BLaER1 (cell line): Measurements from ENCODE around the gene PLS3.

Experiments
- H3K27ac ChIP-seq: shearing (Covaris generic); formaldehyde crosslinking; 2 replicates; pipeline ENCODE4 v1.8.1; 2022
- H3K27me3 ChIP-seq: shearing (Covaris generic); formaldehyde crosslinking; 2 replicates; pipeline ENCODE4 v1.8.1; 2022
- H3K36me3 ChIP-seq: shearing (Covaris generic); formaldehyde crosslinking; 2 replicates; pipeline ENCODE4 v1.8.1; 2022
- H3K4me1 ChIP-seq: shearing (Covaris generic); formaldehyde crosslinking; 2 replicates; pipeline ENCODE4 v1.8.1; 2022
- H3K4me2 ChIP-seq: shearing (Covaris generic); formaldehyde crosslinking; 2 replicates; pipeline ENCODE4 v1.8.1; 2022
- H3K4me3 ChIP-seq: shearing (Covaris generic); formaldehyde crosslinking; 2 replicates; pipeline ENCODE4 v1.8.1; 2022
- H3K9ac ChIP-seq: shearing (Covaris generic); formaldehyde crosslinking; 2 replicates; pipeline ENCODE4 v1.8.1; 2022
- H3K9me3 ChIP-seq: shearing (Covaris generic); formaldehyde crosslinking; 2 replicates; pipeline ENCODE4 v1.8.1; 2022
- H4K20me1 ChIP-seq: shearing (Covaris generic); formaldehyde crosslinking; 2 replicates; pipeline ENCODE4 v1.8.1; 2022
- Cebpa-rat ChIP-seq: shearing (Covaris generic); IDR thresholded peaks from 2 replicates; pipeline ENCODE4 v1.8.1; 2022

PLS3 gene

DNA sequence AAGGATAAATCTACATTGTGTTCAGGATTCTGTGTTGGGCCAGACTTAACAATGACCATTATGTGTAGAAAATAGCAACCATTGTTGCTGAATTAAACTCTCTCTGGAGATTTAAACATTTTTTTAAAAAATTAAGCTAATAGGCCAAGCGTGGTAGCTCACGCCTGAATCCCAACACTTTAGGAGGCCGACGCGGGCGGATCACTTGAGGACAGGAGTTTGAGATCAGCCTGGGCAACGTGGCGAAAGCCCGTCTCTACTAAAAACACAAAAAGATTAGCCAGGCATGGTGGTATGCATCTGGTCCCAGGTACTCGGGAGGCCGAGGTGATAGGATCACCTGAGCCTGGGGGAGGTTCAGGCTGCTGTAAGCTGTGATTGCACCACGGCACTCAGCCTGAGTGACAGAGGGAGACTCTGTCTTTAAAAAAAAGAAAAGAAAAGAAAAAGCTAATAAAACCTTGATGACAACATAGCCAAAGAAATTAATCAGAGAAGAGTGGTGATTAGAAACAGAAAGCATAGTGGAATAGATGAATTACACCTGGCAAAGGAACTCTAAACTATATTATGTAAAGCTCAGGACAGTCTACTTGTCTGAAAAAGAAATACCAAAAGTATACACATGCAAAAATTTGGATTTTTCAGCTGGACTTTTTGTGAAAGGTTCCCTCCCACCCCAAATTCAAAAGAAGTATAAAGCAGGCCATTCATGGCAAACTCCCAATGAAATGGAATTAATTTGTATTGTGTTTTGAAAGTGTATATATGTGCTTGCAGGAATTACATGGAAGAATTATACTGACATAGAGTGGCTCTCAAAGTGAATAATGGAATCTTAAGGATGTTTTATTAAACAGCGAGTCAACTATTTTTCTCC lies 21.9 kb downstream of the PLS3 start:
- TF ChIP-seq Cebpa-rat: no peak
- Histone ChIP-seq H3K36me3 (peaks cover 5% of the 10 kb centered on the region; the same call in 1 of the 2 replicates), H3K27ac (peak overlapping the region; percentile 12; the same call in 1 of the 2 replicates), H3K9ac (no peak overlapping the region), H3K9me3 (no peaks in the 10 kb centered on the region), H3K4me3 (no peak overlapping the region), H3K4me2 (peak overlapping the region; percentile 42), H3K4me1 (peaks cover 54% of the 10 kb centered on the region), H3K27me3 (peaks cover 78% of the 10 kb centered on the region), H4K20me1 (peaks cover 100% of the 10 kb centered on the region)

DNA sequence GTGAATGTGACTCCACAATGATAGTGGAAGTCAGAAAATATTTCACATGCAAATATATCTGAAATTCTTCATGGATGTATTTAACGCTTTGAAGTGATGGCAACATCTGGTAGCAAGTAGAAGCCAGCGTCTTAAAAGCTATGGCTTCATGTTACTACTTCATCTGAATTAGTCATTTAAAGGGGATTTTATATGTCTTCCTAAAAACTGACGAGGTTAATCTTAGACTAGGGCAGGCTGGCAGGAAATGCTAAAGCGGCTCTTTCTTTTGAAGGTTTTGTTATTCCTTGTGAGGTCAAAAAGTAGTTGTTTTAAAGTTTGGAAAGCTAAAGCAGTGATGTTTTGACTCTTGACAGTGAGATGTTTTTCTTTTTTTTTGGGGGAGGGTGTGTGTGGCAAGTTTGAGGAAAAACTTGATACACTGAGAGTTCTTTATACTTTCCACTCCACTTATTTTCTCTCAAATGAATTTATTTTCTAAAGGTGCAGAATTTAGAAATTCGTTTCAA lies 22.6 kb downstream of the PLS3 start:
- Histone ChIP-seq H3K4me2 (peak overlapping the region; percentile 42), H3K4me1 (peaks cover 54% of the 10 kb centered on the region), H3K36me3 (peaks cover 5% of the 10 kb centered on the region; the same call in 1 of the 2 replicates), H3K4me3 (no peak overlapping the region), H4K20me1 (peaks cover 100% of the 10 kb centered on the region), H3K27me3 (peaks cover 85% of the 10 kb centered on the region), H3K9ac (no peak overlapping the region), H3K27ac (peak overlapping the region; percentile 12; the same call in 1 of the 2 replicates), H3K9me3 (no peaks in the 10 kb centered on the region)
- no peak for TF ChIP-seq Cebpa-rat

DNA sequence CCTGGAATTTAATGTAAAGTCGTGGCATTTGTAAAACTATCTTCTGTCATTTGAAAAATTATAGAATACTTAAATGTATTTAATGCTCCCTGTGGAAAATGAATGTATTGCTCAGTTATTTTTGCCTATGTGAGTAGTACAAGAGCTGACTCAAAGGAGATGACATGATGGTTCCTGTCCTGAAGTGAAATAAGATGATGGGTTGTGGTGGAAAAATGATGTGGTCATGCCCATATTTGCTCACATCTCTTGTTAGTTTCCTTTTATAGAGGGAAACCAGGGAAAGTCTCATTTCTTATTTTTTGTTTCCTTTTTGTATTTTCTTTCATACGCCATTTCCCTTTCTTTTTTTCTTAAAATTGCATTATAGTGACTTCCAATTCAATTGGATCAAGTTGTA lies 23.7 kb downstream of the PLS3 start:
- H3K4me3 ChIP-seq: no peak overlapping the region

DNA sequence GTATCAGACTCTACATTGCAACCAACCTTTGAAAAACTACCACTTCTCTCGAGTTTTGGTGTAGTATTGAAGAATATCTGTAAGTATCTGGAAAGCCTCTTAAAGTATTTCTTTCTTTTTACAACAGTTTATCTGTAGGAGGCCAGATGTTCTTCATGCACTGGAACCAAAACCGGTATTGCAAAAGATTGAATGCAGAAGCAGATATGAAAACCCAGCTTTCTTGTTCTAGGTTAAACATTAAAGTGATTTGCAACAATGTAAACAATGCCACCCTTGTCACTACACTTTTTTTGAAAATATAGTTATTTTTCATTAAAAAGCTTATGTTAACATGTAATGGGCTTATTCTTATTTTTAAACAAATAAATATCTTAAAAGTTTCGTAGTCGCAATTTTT lies 27.2 kb downstream of the PLS3 start:
- H3K36me3 ChIP-seq: peaks cover 6% of the 10 kb centered on the region; the same call in 1 of the 2 replicates
- H3K4me1 ChIP-seq: peaks cover 68% of the 10 kb centered on the region
- no peak for TF ChIP-seq Cebpa-rat
- H3K4me3 ChIP-seq: no peak overlapping the region
- peaks cover 99% of the 10 kb centered on the region for H3K27me3 ChIP-seq
- no peak overlapping the region for H3K27ac ChIP-seq
- no peak overlapping the region for H3K4me2 ChIP-seq
- H4K20me1 ChIP-seq: peaks cover 100% of the 10 kb centered on the region
- H3K9ac ChIP-seq: no peak overlapping the region
- H3K9me3 ChIP-seq: no peaks in the 10 kb centered on the region

More for the DNA sequence above, 23.7 kb downstream of the PLS3 start:
- Histone ChIP-seq H4K20me1 (peaks cover 100% of the 10 kb centered on the region), H3K4me1 (peaks cover 62% of the 10 kb centered on the region), H3K27ac (no peak overlapping the region), H3K4me2 (peak overlapping the region; percentile 42), H3K9me3 (no peaks in the 10 kb centered on the region), H3K27me3 (peaks cover 88% of the 10 kb centered on the region), H3K9ac (no peak overlapping the region), H3K36me3 (peaks cover 3% of the 10 kb centered on the region; the same call in 1 of the 2 replicates)
- TF ChIP-seq Cebpa-rat: no peak

DNA sequence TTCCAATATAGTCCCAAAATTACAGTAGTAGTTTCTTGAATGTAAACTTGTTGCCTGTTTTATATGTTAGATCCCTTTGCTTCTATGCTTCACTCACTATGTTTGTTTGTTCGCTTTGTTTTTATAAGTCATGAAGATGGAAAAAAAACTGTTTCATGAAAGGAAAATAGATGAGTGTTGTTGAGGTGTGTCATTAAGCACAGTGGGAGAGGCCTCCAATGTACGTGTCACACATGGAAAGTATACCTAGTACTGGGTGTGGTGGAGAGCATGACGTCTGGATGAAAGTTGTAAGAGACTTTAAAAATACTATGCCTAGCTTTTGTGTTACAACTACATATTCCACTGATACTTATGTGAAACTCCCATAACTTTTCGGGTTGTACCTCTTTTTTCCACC lies 28.4 kb downstream of the PLS3 start:
- Histone ChIP-seq H3K27me3 (peaks cover 99% of the 10 kb centered on the region), H3K9ac (no peak overlapping the region), H3K4me3 (no peak overlapping the region), H3K27ac (no peak overlapping the region), H3K9me3 (no peaks in the 10 kb centered on the region), H3K4me1 (peaks cover 59% of the 10 kb centered on the region), H4K20me1 (peaks cover 99% of the 10 kb centered on the region), H3K36me3 (peaks cover 6% of the 10 kb centered on the region; the same call in 1 of the 2 replicates), H3K4me2 (no peak overlapping the region)
- TF ChIP-seq Cebpa-rat: no peak

DNA sequence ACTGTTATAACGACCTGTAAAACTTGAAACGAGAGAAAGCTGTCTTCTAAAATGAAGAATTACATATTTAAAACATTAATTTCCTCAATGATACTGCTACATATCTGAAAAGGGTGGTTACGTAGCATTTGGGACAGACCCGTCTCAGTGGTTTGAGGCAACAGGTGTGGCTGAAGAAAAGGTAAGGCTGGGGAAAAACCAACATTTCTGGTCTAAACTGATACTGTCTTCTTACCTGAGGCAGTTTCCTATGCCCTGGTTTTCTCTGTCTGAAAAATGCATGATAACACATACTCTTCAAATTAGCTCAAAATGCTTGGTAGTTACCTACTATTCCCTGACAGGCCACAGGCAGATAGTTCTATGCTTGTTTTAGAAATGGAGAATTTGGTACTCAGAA lies 30.4 kb downstream of the PLS3 start:
- no peak overlapping the region for H3K9ac ChIP-seq
- no peak overlapping the region for H3K27ac ChIP-seq
- no peak for TF ChIP-seq Cebpa-rat
- no peaks in the 10 kb centered on the region for H3K9me3 ChIP-seq
- peak overlapping the region; percentile 43 for H3K4me2 ChIP-seq
- H3K4me3 ChIP-seq: no peak overlapping the region
- H4K20me1 ChIP-seq: peaks cover 99% of the 10 kb centered on the region
- peaks cover 48% of the 10 kb centered on the region for H3K4me1 ChIP-seq
- H3K27me3 ChIP-seq: peaks cover 100% of the 10 kb centered on the region
- H3K36me3 ChIP-seq: peaks cover 11% of the 10 kb centered on the region; the same call in 1 of the 2 replicates

DNA sequence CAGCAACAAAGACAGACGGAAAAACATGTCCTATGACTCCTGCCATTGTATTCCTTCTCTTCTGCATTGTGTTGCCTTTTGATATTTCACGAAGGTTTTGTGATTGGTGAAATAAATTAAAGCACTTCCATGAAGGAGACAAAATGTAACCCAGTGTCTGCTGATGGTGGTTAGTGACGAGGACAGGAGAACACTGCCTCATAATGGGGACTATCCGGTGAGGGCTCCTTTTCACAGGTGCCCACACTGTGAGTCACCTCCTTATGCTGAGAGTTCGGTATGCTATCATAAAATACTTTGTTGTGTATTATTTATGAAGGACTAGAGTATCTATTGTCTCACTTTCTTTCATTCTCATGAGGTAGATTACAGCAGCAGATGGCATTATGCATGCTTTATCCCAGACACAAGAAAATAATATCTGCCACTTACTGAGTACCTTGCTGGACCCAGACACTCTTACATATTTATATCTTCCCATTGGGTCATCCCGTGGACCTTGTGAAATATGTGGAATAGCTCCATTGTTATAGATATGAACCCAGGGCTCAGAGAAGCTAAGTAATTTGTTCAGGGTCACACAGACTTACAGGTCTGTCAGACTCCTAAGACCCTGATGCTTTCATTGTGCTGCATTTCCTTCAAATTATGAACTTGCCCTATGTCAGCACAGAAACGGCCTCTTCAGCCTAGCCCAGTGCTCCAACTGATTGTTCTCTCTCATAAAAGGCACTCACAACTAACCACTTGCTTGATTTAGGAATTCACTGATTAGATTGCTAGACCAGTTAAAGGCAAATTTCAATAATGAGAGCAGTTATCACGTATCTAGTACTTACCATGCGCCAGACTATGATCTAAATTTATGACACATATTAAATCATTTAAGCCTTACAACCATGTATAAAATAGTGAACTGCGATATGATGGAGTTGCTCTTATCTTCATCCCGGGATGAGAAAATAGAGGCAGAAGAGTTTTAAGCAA lies 31.2 kb downstream of the PLS3 start:
- 0 out of 2 replicates have a peak overlapping the region, but pooled peaks have one; percentile 8 for H3K27ac ChIP-seq
- TF ChIP-seq Cebpa-rat: no peak
- peaks cover 48% of the 10 kb centered on the region for H3K4me1 ChIP-seq
- peak overlapping the region; percentile 43 for H3K4me2 ChIP-seq
- H3K36me3 ChIP-seq: peaks cover 12% of the 10 kb centered on the region; the same call in 1 of the 2 replicates
- no peaks in the 10 kb centered on the region for H3K9me3 ChIP-seq
- no peak overlapping the region for H3K4me3 ChIP-seq
- peaks cover 100% of the 10 kb centered on the region for H3K27me3 ChIP-seq
- peaks cover 99% of the 10 kb centered on the region for H4K20me1 ChIP-seq
- H3K9ac ChIP-seq: no peak overlapping the region

DNA sequence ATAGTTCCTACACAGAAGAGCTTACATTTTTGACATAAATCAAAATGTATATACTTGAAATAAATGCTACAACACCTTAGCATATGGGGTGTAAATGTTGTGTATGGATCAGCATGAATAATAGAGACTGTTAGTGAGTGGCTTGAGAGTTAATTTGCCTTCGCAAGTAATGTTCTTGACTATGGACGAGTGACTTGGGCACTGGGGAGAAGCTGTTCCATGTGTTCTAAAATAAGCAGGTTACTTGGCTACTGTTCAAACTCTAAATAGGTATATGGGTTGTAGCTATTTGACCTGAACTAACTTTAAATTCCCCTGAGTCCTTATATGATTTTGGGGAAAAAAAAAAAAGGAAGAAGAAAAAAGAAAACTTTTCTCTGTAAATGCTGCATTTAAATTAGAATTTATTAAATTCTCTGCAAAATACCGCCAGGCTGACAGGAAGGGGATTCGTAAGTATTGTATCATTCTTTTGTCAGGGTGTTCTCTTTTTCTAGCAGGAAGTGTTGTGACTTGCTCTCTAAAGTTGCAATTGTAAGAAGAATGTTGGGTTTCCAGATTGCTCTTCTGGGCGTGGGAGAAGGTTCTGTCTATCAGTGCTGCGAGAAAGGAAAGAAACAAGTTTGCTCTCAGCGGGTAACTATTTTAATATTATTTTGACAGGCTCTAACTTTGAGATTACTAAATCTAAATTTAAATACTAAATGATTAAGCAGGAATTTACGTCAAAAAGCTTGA lies 32.2 kb downstream of the PLS3 start:
- Histone ChIP-seq H3K4me1 (peaks cover 48% of the 10 kb centered on the region), H3K9ac (no peak overlapping the region), H3K4me2 (peak overlapping the region; percentile 43), H3K4me3 (no peak overlapping the region), H3K27me3 (peaks cover 98% of the 10 kb centered on the region), H3K36me3 (peaks cover 15% of the 10 kb centered on the region; the same call in 1 of the 2 replicates), H3K9me3 (no peaks in the 10 kb centered on the region), H4K20me1 (peaks cover 98% of the 10 kb centered on the region), H3K27ac (peak overlapping the region; percentile 20; the same call in 1 of the 2 replicates)
- no peak for TF ChIP-seq Cebpa-rat

DNA sequence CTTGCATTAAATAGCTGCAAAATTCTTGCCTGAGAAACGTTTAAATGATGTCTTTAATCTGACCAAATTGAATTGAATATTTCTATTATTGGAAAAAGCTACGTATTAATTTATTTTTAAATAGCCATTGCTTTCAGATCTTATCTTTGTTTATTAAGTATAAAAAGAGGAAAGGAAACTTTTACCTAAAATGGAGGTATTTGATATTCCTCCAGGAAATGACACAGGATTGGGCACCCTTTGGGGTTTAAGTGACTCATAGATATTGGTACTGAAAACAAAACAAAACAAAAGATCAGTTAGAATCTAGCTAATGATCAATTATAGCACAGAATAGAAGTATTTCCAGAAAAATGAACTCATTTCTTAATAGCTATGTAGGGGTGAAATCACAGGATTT lies 34.1 kb downstream of the PLS3 start:
- Histone ChIP-seq H3K9me3 (no peaks in the 10 kb centered on the region), H3K27me3 (peaks cover 97% of the 10 kb centered on the region), H3K27ac (no peak overlapping the region), H3K4me1 (peaks cover 37% of the 10 kb centered on the region), H3K9ac (no peak overlapping the region), H3K4me3 (no peak overlapping the region), H4K20me1 (peaks cover 98% of the 10 kb centered on the region), H3K4me2 (no peak overlapping the region), H3K36me3 (peaks cover 11% of the 10 kb centered on the region; the same call in 1 of the 2 replicates)
- no peak for TF ChIP-seq Cebpa-rat
